Neural cell (in vitro differentiated cells): Measurements from ENCODE around the gene CLEC4F. TPM values are rescaled to one million over a fixed set of nuclear protein-coding genes. Genes with fewer than 3 reads are reported as not detected.

ENCODE experiments used
- H2AFZ ChIP-seq: fragments of 200-600, 300-800 bp; sonication (generic), shearing (Covaris generic); 2 replicates; pipeline ENCODE4 v1.6.0; 2014; ENCODE audit warnings: low read depth, mild to moderate bottlenecking, antibody characterized with exemption, low read length, moderate library complexity
- H3F3A ChIP-seq: fragments of 200-600 bp; shearing (Covaris generic); 2 replicates; pipeline ENCODE4 v1.6.1; 2016; ENCODE audit warnings: mild to moderate bottlenecking, moderate library complexity, mixed read lengths, antibody characterized with exemption, low read length; ENCODE audit not compliant: insufficient read depth, poor library complexity, severe bottlenecking
- H3K27ac ChIP-seq: fragments of 200-600, 300-800 bp; sonication (generic), shearing (Covaris generic); 2 replicates; pipeline ENCODE4 v1.5.1; 2014; ENCODE audit warnings: mild to moderate bottlenecking, low read length, moderate library complexity
- H3K27me3 ChIP-seq: fragments of 300-800, 200-600 bp; sonication (generic), shearing (Covaris generic); 2 replicates; pipeline ENCODE4 v1.6.0; 2014; ENCODE audit warnings: mild to moderate bottlenecking, low read depth, low read length, moderate library complexity; ENCODE audit not compliant: insufficient read depth
- H3K36me3 ChIP-seq: fragments of 300-800, 200-600 bp; sonication (generic), shearing (Covaris generic); 2 replicates; pipeline ENCODE4 v1.5.1; 2014; ENCODE audit warnings: mild to moderate bottlenecking, antibody characterized with exemption, low read length, moderate library complexity; ENCODE audit not compliant: insufficient read depth
- H3K4me2 ChIP-seq: fragments of 300-800, 200-600 bp; sonication (generic), shearing (Covaris generic); 2 replicates; pipeline ENCODE4 v1.6.0; 2014; ENCODE audit warnings: mild to moderate bottlenecking, low read length
- H3K4me3 ChIP-seq: fragments of 300-800, 200-600 bp; sonication (generic), shearing (Covaris generic); 2 replicates; pipeline ENCODE4 v1.5.1; 2014; ENCODE audit warnings: mild to moderate bottlenecking, low read length, moderate library complexity
- H3K79me2 ChIP-seq: fragments of 200-600 bp; shearing (Covaris generic); replicated peaks from 2 replicates; pipeline ENCODE4 v1.6.0; 2014; ENCODE audit warnings: mild to moderate bottlenecking, low read length, moderate library complexity; ENCODE audit not compliant: insufficient read depth
- H3K9ac ChIP-seq: fragments of 300-800, 200-600 bp; sonication (generic), shearing (Covaris generic); 2 replicates; pipeline ENCODE4 v1.6.1; 2016; ENCODE audit warnings: mild to moderate bottlenecking, low read length, mixed read lengths
- H3K9me2 ChIP-seq: fragments of 200-600 bp; shearing (Covaris generic); 2 replicates; pipeline ENCODE4 v1.6.1; 2016; ENCODE audit warnings: mild to moderate bottlenecking, low read length, mixed read lengths; ENCODE audit not compliant: insufficient read depth
- H3K9me3 ChIP-seq: fragments of 200-600, 300-800 bp; sonication (generic), shearing (Covaris generic); 2 replicates; pipeline ENCODE4 v1.6.1; 2016; ENCODE audit warnings: mild to moderate bottlenecking, mixed run types, low read length, moderate library complexity, mixed read lengths
- H4K20me1 ChIP-seq: fragments of 200-600 bp; shearing (Covaris generic); 2 replicates; pipeline ENCODE4 v1.6.1; 2016; ENCODE audit warnings: mild to moderate bottlenecking, mixed run types; ENCODE audit not compliant: insufficient read depth
- EP300 ChIP-seq: fragments of 450-650 bp; conservative IDR thresholded peaks from 2 replicates; pipeline ENCODE4 v1.6.1; 2014; ENCODE audit warnings: antibody characterized with exemption, mild to moderate bottlenecking, moderate library complexity; ENCODE audit not compliant: poor library complexity, severe bottlenecking
- EZH2 ChIP-seq: fragments of 200-600, 300-800 bp; shearing (Covaris generic), sonication (generic); IDR thresholded peaks from 2 replicates; pipeline ENCODE4 v1.6.1; 2014; ENCODE audit warnings: antibody characterized with exemption, low read length, borderline replicate concordance, mild to moderate bottlenecking; ENCODE audit not compliant: insufficient read depth, poor library complexity, severe bottlenecking
- MXI1 ChIP-seq: fragments of 450-650 bp; conservative IDR thresholded peaks from 2 replicates; pipeline ENCODE4 v1.6.1; 2014; ENCODE audit warnings: antibody characterized with exemption, mild to moderate bottlenecking; ENCODE audit not compliant: poor library complexity, severe bottlenecking
- POLR2AphosphoS5 ChIP-seq: IDR thresholded peaks from 2 replicates; pipeline ENCODE4 v1.6.1; 2012
- RAD21 ChIP-seq: fragments of 450-650 bp; conservative IDR thresholded peaks from 2 replicates; pipeline ENCODE4 v1.6.1; 2014; ENCODE audit warnings: antibody characterized with exemption, mild to moderate bottlenecking, moderate library complexity
- REST ChIP-seq: IDR thresholded peaks from 2 replicates; pipeline ENCODE4 v1.6.1; 2012; ENCODE audit warnings: borderline replicate concordance
- SMC3 ChIP-seq: fragments of 450-650 bp; conservative IDR thresholded peaks from 2 replicates; pipeline ENCODE4 v1.6.1; 2014; ENCODE audit warnings: antibody characterized with exemption, mild to moderate bottlenecking, moderate library complexity; ENCODE audit not compliant: poor library complexity
- TAF1 ChIP-seq: IDR thresholded peaks from 2 replicates; pipeline ENCODE4 v1.6.1; 2012; ENCODE audit warnings: low read depth
- polyA plus RNA-seq: library from polyadenylated mRNA; depleted of rRNA; stranded (reverse); fragments of >200 nt; gene quantifications from 2 replicates; pipeline ENCODE4 v1.2.3, GENCODE V29; 2014
- TF ChIP-seq, protein P1 (sequence below): fragments of 450-650 bp; IDR thresholded peaks from 2 replicates; pipeline ENCODE4 v1.5.1; 2014; ENCODE audit warnings: antibody characterized with exemption, mild to moderate bottlenecking, moderate library complexity; ENCODE audit not compliant: poor library complexity, severe bottlenecking

CLEC4F gene
- polyA plus RNA-seq, 1 donor from 2014 or later: not detected

GRCh38 chr2:70766357-70767078 lies 53.9 kb downstream of the CLEC4F start:
- peak overlapping the region; percentile 88 for H3K27ac ChIP-seq
- H4K20me1 ChIP-seq: no peaks in the 10 kb centered on the region
- peak overlapping the region; percentile 35 for H2AFZ ChIP-seq
- TF ChIP-seq EZH2 (no peak), REST (no peak), TAF1 (no peak), POLR2AphosphoS5 (no peak), EP300 (no peak), RAD21 (no peak), MXI1 (no peak), SMC3 (no peak)
- TF ChIP-seq, protein P1, sequence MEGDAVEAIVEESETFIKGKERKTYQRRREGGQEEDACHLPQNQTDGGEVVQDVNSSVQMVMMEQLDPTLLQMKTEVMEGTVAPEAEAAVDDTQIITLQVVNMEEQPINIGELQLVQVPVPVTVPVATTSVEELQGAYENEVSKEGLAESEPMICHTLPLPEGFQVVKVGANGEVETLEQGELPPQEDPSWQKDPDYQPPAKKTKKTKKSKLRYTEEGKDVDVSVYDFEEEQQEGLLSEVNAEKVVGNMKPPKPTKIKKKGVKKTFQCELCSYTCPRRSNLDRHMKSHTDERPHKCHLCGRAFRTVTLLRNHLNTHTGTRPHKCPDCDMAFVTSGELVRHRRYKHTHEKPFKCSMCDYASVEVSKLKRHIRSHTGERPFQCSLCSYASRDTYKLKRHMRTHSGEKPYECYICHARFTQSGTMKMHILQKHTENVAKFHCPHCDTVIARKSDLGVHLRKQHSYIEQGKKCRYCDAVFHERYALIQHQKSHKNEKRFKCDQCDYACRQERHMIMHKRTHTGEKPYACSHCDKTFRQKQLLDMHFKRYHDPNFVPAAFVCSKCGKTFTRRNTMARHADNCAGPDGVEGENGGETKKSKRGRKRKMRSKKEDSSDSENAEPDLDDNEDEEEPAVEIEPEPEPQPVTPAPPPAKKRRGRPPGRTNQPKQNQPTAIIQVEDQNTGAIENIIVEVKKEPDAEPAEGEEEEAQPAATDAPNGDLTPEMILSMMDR: no peak
- peaks cover 47% of the 10 kb centered on the region for H3K79me2 ChIP-seq
- H3F3A ChIP-seq: no peaks in the 10 kb centered on the region
- peak overlapping the region; percentile 98 for H3K4me2 ChIP-seq
- H3K9ac ChIP-seq: peak overlapping the region; percentile 98
- no peaks in the 10 kb centered on the region for H3K36me3 ChIP-seq
- H3K9me3 ChIP-seq: no peaks in the 10 kb centered on the region
- no peaks in the 10 kb centered on the region for H3K27me3 ChIP-seq
- H3K9me2 ChIP-seq: no peaks in the 10 kb centered on the region
- peak overlapping the region; percentile 97 for H3K4me3 ChIP-seq

- Histone ChIP-seq H3K27me3 (no peaks in the 10 kb centered on the region), H3K27ac (no peak overlapping the region), H3K36me3 (no peaks in the 10 kb centered on the region), H3K9me2 (no peaks in the 10 kb centered on the region), H3F3A (no peaks in the 10 kb centered on the region), H3K9me3 (no peaks in the 10 kb centered on the region), H3K4me3 (peak overlapping the region; percentile 97), H3K9ac (no peak overlapping the region), H3K4me2 (peak overlapping the region; percentile 98), H2AFZ (no peak overlapping the region), H4K20me1 (no peaks in the 10 kb centered on the region), H3K79me2 (peaks cover 54% of the 10 kb centered on the region)
- TF ChIP-seq SMC3: no peak
- no peak for TF ChIP-seq RAD21
- TF ChIP-seq, protein P1: no peak
- TF ChIP-seq EP300: no peak
- TF ChIP-seq MXI1: no peak
Measured at GRCh38 chr2:70765507-70765906, 54.9 kb downstream of the CLEC4F start.
